ENCODE data around the gene ORC4. TPM values are rescaled to one million over a fixed set of nuclear protein-coding genes. Genes with fewer than 3 reads are reported as not detected.
"Not testable (repeated sequence)": the region's sequence is repeated elsewhere in the genome, so short reads cannot be mapped to it uniquely, and the experiment has no call there.

The ORC4 gene
- total RNA-seq, 4 donors from 2014 or later: 20.2 to 36.8 (median 26.1) TPM

GRCh38 chr2:148021886-148022285 lies 1.3 kb upstream of the ORC4 start:
- intact Hi-C loops (cut with DNase I): no loop called here
- Histone ChIP-seq H3K9me3 (no peaks in the 10 kb centered on the region), H3K36me3 (no peaks in the 10 kb centered on the region), H3K27ac (replicated peaks in 1 of 4) (peak overlapping the region; percentile 95 to 97 (median 96)), H3K4me3 (peak overlapping the region; percentile 78 to 85 (median 82)), H3K4me1 (peaks cover 29 to 59% (median 51%) of the 10 kb centered on the region in 4 donors), H3K27me3 (no peaks in the 10 kb centered on the region)
- 3% methylated on average over 3 of the region's 3 CpGs for WGBS
- TF ChIP-seq, protein P1, sequence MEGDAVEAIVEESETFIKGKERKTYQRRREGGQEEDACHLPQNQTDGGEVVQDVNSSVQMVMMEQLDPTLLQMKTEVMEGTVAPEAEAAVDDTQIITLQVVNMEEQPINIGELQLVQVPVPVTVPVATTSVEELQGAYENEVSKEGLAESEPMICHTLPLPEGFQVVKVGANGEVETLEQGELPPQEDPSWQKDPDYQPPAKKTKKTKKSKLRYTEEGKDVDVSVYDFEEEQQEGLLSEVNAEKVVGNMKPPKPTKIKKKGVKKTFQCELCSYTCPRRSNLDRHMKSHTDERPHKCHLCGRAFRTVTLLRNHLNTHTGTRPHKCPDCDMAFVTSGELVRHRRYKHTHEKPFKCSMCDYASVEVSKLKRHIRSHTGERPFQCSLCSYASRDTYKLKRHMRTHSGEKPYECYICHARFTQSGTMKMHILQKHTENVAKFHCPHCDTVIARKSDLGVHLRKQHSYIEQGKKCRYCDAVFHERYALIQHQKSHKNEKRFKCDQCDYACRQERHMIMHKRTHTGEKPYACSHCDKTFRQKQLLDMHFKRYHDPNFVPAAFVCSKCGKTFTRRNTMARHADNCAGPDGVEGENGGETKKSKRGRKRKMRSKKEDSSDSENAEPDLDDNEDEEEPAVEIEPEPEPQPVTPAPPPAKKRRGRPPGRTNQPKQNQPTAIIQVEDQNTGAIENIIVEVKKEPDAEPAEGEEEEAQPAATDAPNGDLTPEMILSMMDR (IDR thresholded peaks at IDR 0.05): no peak
- TF ChIP-seq EP300 (IDR thresholded peaks at IDR 0.05): no peak
- DNase-seq (ENCODE audit: extremely low spot score): no peak

DNA sequence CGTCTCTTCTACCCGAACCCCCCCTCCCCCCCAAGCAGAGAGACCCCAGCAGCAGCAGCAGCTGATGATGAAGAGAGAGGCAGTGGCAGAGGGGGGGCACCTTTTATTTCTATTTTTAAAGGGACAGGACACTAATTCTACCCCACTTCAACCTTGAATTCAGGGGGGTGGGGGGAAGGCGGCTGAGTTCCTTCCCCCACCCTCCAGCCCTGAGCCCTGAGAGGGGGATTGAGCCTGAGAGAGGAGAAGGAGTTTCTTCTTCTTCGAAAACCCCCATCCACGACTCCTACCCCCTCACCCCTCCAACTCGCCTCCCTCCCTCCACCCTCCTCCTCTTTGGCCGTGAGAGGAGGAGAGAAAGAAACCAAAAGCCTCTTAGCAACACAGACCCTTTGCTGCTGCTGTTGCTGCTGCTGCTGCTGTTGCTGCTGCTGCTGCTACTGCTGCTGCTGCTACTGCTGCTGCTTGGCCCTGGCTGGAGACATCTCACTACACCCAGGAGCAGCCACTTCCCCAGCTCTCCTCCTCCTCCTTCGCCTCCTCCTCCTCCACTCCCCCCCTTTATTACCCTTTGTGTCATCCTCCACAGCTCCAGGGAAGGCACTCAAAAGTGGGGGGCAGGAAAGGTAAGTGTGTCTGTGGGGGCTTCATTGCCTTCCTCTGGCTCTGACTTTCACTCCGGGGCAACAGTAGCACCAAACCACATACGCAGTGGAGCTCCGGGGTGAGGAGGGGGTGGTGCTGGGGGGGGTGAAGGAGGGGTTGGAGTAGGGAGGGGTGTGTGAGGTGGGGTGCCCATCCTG lies 723 bp upstream of the ORC4 start, which contains the start of gene MBD5:
MBD5 (plus strand) TSS at position 33 of the 803 bp plus-strand sequence.
- no peaks in the 10 kb centered on the region for H3K27me3 ChIP-seq
- H3K4me1 ChIP-seq: peaks cover 29 to 56% (median 51%) of the 10 kb centered on the region in 4 donors
- peak within 1 kb of the TSS; percentile 95 to 97 (median 96) for H3K27ac ChIP-seq (replicated peaks in 1 of 4)
- TF ChIP-seq POLR2AphosphoS5 (IDR thresholded peaks at IDR 0.05) (no peak), POLR2A (IDR thresholded peaks at IDR 0.05; ENCODE audit: low read depth) (peak; percentile 32)
- DNase-seq (ENCODE audit: extremely low spot score): no peak
- WGBS: 0% methylated on average over 11 of the region's 11 CpGs
- intact Hi-C loops (cut with DNase I): no loop called here
- H3K36me3 ChIP-seq: no peaks in the 10 kb centered on the region
- peak within 1 kb of the TSS; percentile 78 to 85 (median 82) for H3K4me3 ChIP-seq
- no peaks in the 10 kb centered on the region for H3K9me3 ChIP-seq

DNA sequence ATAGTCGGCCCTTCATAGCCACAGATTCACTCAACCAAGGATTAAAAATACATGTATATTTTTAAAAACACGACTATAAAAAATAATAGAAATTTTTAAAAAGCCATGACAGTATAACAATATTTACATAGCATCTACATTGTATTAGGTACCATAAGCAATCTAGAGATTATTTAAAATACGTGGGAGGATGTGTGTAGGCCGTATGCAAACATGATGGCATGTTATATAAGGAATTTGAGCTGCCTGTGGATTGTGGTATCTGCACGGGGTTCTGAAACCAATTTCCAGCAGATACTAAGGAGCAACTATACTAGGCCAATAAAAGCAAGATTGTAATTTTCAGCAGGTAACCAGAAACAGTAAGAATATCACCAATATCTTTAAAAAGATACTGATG lies 5.9 kb downstream of the ORC4 start:
- Histone ChIP-seq H3K27me3 (no peaks in the 10 kb centered on the region), H3K36me3 (no peaks in the 10 kb centered on the region), H3K9me3 (no peaks in the 10 kb centered on the region), H3K4me3 (no peak overlapping the region), H3K27ac (replicated peaks in 1 of 4) (no peak overlapping the region), H3K4me1 (peaks cover 6 to 29% (median 17%) of the 10 kb centered on the region in 4 donors)
- intact Hi-C loops (cut with DNase I): no loop called here
- DNase-seq (ENCODE audit: extremely low spot score): no peak
- WGBS: 67% methylated on average over 5 of the region's 5 CpGs
- TF ChIP-seq, protein P1 (IDR thresholded peaks at IDR 0.05): no peak
- no peak for TF ChIP-seq EP300 (IDR thresholded peaks at IDR 0.05)
- no peak for TF ChIP-seq POLR2AphosphoS5 (IDR thresholded peaks at IDR 0.05)
- TF ChIP-seq POLR2A (IDR thresholded peaks at IDR 0.05; ENCODE audit: low read depth): no peak

DNA sequence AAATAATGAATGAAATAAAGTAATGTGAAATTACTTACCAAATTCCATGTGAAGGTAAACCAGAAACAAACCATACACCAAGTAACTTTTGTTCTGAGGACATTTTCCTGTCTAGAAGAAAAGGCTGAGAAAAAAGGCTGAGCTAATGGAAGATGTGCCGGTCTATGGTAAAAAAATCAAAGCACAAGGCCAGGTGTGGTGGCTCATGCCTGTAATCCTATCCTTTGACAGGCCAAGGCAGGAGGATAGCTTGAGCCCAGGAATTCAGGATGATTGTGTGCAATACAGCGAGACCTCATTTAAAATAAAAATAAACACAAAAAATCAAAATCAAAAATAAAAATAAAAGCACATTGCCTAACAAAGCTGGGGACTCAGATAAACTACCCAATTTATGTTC lies 6.7 kb downstream of the ORC4 start:
- TF ChIP-seq EP300 (IDR thresholded peaks at IDR 0.05) (no peak), POLR2AphosphoS5 (IDR thresholded peaks at IDR 0.05) (no peak), POLR2A (IDR thresholded peaks at IDR 0.05; ENCODE audit: low read depth) (no peak)
- TF ChIP-seq, protein P1 (IDR thresholded peaks at IDR 0.05): no peak
- no peaks in the 10 kb centered on the region for H3K36me3 ChIP-seq
- DNase-seq (ENCODE audit: extremely low spot score): no peak
- no peaks in the 10 kb centered on the region for H3K9me3 ChIP-seq
- no peaks in the 10 kb centered on the region for H3K27me3 ChIP-seq
- H3K4me1 ChIP-seq: peaks cover 0 to 21% (median 9%) of the 10 kb centered on the region in 4 donors
- no peak overlapping the region for H3K4me3 ChIP-seq
- WGBS: 88% methylated on average over 2 of the region's 2 CpGs
- intact Hi-C loops (cut with DNase I): no loop called here
- no peak overlapping the region for H3K27ac ChIP-seq (replicated peaks in 1 of 4)

DNA sequence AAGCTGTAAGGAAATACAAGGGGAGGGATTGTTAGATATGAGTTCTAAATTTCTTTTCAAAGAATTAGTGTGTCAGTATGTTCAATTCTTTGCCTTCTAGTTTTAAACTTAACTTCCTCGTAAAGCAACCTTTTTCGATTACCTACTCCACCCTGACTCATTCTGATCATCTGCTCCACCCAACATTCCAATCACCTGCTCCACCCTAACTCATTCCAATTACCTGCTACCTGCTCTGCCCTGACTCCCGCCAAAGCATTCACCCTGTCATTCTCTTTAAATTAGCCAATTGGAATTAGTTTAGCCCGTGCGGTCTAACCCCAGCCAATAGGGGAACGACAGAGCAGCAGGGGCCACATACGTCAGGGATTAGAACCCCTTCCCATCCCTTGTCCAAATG lies 12.1 kb downstream of the ORC4 start:
- WGBS: 96% methylated on average over 7 of the region's 7 CpGs

More for the DNA sequence above, 12.1 kb downstream of the ORC4 start:
- DNase-seq (ENCODE audit: extremely low spot score); H3K36me3 ChIP-seq; intact Hi-C loops (cut with DNase I); H3K4me3 ChIP-seq; H3K9me3 ChIP-seq; H3K4me1 ChIP-seq; H3K27me3 ChIP-seq; H3K27ac ChIP-seq (replicated peaks in 1 of 4): not testable (repeated sequence)
